ENCODE measurements around the gene AUP1.

Gene AUP1

GRCh38 chr2:74548285-74548899 lies 18.9 kb upstream of the AUP1 start:
- TF ChIP-seq CTCF (IDR thresholded peaks at IDR 0.05; ENCODE audit: low read depth, low read length), result no peak
- peak overlapping the region; percentile 54 to 66 for H3K4me3 ChIP-seq (replicated peaks in 1 of 2; ENCODE audit: low read depth in 2 of 2, low read length in 2 of 2)
- no peak for DNase-seq (ENCODE audit: low read depth in 2 of 2)

DNA sequence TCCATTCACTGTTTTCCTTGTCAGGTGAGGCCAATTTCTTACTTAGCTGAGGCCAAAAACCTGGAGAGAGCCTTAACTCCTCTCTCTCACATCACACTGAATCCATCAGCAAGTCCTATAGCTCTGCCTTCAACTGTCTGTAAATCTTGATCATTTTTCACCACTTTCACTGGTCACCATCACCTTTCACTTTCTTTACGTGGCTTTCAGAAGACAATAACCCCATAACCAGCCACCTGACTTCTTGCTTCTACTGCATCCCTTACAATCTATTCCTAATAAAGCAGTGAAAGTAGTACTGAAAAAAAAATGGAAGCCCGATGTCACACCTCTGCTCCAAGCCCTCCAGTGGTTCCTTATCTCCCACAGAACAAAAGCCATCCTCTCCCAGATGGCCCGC lies 16.5 kb upstream of the AUP1 start:
- TF ChIP-seq CTCF (IDR thresholded peaks at IDR 0.05; ENCODE audit: low read depth, low read length), result no peak
- DNase-seq (ENCODE audit: low read depth in 2 of 2), result no peak
- no peak overlapping the region for H3K4me3 ChIP-seq (replicated peaks in 1 of 2; ENCODE audit: low read depth in 2 of 2, low read length in 2 of 2)

DNA sequence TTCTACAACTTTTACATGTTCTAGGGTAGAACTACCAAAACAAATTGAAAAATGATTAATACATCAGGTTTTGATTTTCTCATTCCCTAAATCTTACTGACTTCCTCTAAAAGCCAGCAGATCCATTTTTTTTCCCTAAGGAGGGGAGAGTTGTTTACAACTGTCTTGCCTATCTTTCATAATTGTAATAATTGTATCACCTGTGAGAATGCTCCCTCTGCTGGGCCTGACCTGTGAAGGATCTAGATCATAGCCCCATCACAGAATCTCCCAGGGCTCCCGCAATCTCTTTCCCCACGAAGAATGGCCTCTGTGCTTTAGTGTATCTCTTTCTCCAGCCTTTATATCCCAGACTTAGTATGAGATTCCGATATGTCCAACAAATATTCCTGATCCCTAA lies 15.1 kb upstream of the AUP1 start:
- TF ChIP-seq CTCF (IDR thresholded peaks at IDR 0.05; ENCODE audit: low read depth, low read length), result no peak
- DNase-seq (ENCODE audit: low read depth in 2 of 2), result no peak
- no peak overlapping the region for H3K4me3 ChIP-seq (replicated peaks in 1 of 2; ENCODE audit: low read depth in 2 of 2, low read length in 2 of 2)

DNA sequence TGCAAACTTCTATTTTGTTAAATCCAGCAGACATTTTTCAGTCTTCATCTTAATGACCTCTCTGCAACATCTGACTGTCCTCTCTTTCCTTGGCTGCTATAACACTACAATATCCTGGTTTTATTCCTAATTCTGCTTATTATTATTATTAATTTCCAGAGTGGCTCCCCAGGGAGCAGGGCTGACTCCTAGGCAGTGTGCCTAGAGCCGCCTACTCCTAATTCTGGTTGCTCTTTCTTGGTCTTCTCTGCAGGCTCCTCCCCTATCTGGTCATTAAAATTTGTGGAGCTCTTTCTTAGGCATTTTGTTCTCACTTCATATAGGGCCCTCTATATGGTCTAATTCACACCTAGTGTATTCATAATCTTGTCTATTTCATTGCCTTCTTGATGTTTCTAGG lies 13.5 kb upstream of the AUP1 start:
- H3K4me3 ChIP-seq (replicated peaks in 1 of 2; ENCODE audit: low read depth in 2 of 2, low read length in 2 of 2), result no peak overlapping the region
- no peak for TF ChIP-seq CTCF (IDR thresholded peaks at IDR 0.05; ENCODE audit: low read depth, low read length)
- no peak for DNase-seq (ENCODE audit: low read depth in 2 of 2)

- TF ChIP-seq CTCF (IDR thresholded peaks at IDR 0.05; ENCODE audit: low read depth, low read length), result no peak
- no peak for DNase-seq (ENCODE audit: low read depth in 2 of 2)
- no peak overlapping the region for H3K4me3 ChIP-seq (replicated peaks in 1 of 2; ENCODE audit: low read depth in 2 of 2, low read length in 2 of 2)
These were observed 10.8 kb upstream of the AUP1 start for GRCh38 chr2:74540291-74540690.

DNA sequence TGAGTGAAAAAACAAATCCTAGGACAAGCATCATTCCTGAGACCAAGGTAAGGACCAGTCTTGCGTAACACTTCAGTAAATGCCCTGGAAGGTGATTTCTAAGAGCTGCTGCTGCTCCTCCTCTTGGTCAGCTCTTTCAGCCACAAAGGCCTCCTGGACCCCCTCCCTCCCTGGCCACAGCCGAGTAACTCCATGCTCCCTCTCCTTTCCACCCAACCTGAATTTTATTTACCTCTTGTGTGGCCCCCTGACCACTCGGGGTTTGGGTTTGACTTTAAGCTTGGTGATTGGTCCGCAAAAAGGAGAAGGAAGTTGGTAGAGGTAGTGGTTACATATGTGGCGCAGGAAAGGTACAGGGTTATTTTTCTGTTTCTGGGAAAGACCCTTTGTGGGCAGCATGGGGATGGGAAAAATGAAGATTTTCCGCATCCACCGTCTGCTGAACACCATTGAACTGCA lies 9.4 kb upstream of the AUP1 start:
- H3K4me3 ChIP-seq (replicated peaks in 1 of 2; ENCODE audit: low read depth in 2 of 2, low read length in 2 of 2), result no peak overlapping the region
- DNase-seq (ENCODE audit: low read depth in 2 of 2), result no peak
- TF ChIP-seq CTCF (IDR thresholded peaks at IDR 0.05; ENCODE audit: low read depth, low read length), result no peak

GRCh38 chr2:74537140-74537539 lies 7.6 kb upstream of the AUP1 start:
- peak in 1 of 2 donors; percentile 29 for DNase-seq (ENCODE audit: low read depth in 2 of 2)
- TF ChIP-seq CTCF (IDR thresholded peaks at IDR 0.05; ENCODE audit: low read depth, low read length), result no peak
- no peak overlapping the region for H3K4me3 ChIP-seq (replicated peaks in 1 of 2; ENCODE audit: low read depth in 2 of 2, low read length in 2 of 2)
